Fibroblast of lung (primary cell): ENCODE results near the gene WSCD1.

Source experiments
- CTCF ChIP-seq, 2 donors: IDR thresholded peaks in 1 of 2; conservative IDR thresholded peaks in 1 of 2; 1 replicate in 1 of 2; 2 replicates in 1 of 2; pipeline ENCODE4 v1.5.1; 2011 to 2012; ENCODE audit warnings: low read length in 2 of 2, control low read depth in 1 of 2, inconsistent platforms in 1 of 2, low read depth in 1 of 2, mild to moderate bottlenecking in 1 of 2
- EZH2 ChIP-seq: IDR thresholded peaks from 2 replicates; pipeline ENCODE4 v1.5.1; 2012; ENCODE audit warnings: low read length, control low read depth, mild to moderate bottlenecking; ENCODE audit errors: missing control alignments

GRCh38 chr17:6142701-6143100, 72.5 kb downstream of the WSCD1 start:
- TF ChIP-seq CTCF (conservative IDR thresholded peaks at IDR 0.05 in 1 of 2, IDR thresholded peaks at IDR 0.05 in 1 of 2; ENCODE audit: low read depth in 1 of 2, low read length in 2 of 2) (no peak), EZH2 (no peak)
